GM12875 (cell line): Measurements from ENCODE around the gene KCNE5.
"Not testable (repeated sequence)": the region's sequence is repeated elsewhere in the genome, so short reads cannot be mapped to it uniquely, and the experiment has no call there.

Experiments
- H3K4me3 ChIP-seq: one replicate; pipeline ENCODE4 v1.5.1; 2011; ENCODE audit warnings: low read depth, low read length, control low read depth
- CTCF ChIP-seq: IDR thresholded peaks from 2 replicates; pipeline ENCODE4 v1.5.1; 2011; ENCODE audit warnings: low read depth, mild to moderate bottlenecking, control low read depth, inconsistent platforms, low read length, moderate library complexity, borderline replicate concordance; ENCODE audit not compliant: insufficient read depth

Gene KCNE5, protein sequence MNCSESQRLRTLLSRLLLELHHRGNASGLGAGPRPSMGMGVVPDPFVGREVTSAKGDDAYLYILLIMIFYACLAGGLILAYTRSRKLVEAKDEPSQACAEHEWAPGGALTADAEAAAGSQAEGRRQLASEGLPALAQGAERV

DNA sequence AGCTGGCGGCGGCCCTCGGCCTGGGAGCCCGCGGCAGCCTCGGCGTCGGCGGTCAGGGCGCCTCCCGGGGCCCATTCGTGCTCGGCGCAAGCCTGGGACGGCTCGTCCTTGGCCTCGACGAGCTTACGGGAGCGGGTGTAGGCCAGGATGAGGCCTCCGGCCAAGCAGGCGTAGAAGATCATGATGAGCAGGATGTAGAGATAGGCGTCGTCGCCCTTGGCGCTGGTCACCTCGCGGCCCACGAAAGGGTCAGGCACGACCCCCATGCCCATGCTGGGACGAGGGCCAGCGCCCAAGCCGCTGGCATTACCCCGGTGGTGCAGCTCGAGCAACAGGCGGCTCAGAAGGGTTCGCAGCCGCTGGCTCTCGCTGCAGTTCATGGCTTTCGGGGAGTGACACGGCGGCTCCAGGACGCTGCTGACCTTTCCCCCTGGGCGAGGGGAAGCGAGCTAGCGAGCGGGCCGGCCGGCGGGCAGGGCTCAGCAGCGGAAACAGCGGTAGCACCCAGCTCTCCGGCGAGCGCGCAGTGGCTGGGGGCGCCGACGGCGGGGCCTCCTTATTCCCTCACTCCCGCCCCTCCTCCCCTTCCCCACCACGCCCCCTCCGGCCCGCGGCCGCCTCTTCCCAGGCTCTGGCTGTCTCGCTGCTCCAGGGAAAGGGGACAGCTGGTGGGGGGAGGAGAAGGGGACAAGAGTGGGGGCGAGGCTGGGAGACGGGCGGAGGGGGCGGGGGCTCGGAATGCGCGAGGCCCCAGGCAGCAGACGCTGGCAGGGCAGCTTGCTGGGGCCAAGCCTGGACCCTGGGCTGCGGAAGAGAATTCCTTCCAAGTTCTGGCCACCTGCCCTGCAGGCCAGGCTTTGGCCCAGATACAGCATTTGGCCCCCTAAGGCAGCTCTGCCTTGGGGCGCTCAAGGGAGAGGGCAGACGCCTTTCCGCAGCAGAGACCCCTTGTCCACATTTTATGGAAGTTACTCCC, at the start of gene KCNE5:
Gene KCNE5, minus strand, starts transcription at position 532 of the 976 bp plus-strand sequence. Its CDS starts 152 bp downstream, at position 380.
- H3K4me3 ChIP-seq = no peak within 1 kb of the TSS
- TF ChIP-seq CTCF = no peak

- no peak for TF ChIP-seq CTCF
- H3K4me3 ChIP-seq = no peak overlapping the region
Observed at GRCh38 chrX:109672239-109672638, 47.3 kb upstream of the KCNE5 start.

DNA sequence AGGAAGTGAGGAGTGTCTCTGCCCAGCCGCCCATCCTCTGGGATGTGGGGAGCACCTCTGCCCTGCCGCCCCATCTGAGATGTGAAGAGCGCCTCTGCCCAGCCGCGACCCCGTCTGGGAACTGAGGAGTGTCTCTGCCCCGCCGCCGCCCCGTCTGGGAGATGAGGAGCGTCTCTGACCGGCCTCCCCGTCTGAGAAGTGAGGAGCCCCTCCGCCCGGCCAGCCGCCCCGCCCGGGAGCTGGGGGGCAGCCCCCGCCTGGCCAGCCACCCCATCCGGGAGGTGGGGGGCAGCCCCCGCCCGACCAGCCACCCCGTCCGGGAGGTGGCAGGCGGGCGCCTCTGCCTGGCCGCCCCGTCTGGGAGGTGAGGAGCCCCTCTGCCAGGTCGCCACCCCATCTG, 46.2 kb upstream of the KCNE5 start:
- H3K4me3 ChIP-seq = not testable (repeated sequence)

DNA sequence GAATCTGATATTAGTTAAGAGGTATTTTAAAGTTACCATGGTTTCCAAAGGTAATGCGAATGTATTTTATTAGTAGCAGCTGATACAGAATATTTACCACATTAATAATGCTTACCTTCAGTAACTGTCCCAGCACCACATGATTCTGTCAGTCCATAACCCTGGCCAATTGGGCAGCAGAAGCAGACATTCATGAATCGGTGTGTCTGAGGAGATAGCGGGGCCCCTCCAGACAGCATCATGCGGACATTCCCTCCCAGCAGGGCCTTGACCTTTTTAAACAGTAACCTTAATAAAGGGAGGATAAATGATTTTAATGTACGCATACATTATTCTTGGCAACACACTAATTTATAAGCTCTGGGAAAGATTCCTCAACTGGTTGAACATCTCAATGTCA, 43.0 kb upstream of the KCNE5 start:
- no peak for TF ChIP-seq CTCF

DNA sequence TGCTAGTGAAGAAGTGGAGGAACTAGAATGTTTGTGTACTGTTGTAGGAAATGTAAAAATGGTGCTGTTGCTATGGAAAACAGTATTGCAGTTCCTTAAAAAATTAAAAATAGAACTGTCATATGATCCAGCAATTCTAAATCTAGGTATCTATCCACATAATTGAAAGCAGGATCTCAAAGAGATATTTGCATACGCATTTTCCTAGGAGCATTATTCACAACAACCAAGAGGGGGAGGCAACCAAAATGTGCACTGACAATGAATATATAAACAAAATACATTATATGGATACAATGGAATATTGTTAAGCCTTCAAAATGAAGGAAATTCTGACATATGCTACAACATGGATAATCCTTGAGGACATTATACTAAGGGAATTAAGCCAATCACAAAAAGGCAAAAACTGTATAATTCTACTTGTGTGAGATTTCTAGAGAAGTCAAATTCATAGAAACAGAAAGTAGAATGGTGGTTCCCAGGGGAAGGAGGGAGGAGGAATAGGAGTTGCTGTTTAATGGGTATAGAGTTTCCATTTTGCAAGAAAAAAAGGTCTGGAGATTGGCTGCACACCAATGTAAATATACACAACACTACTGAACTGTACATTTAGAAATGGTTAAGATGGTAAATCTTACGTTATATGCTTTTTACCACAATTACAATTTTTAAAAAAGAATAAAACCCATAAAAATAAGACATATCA, 35.6 kb upstream of the KCNE5 start:
- no peak for TF ChIP-seq CTCF
- H3K4me3 ChIP-seq = no peak overlapping the region

More for the DNA sequence above, 43.0 kb upstream of the KCNE5 start:
- no peak overlapping the region for H3K4me3 ChIP-seq

- no peak for TF ChIP-seq CTCF
- no peak overlapping the region for H3K4me3 ChIP-seq
Observed at GRCh38 chrX:109658391-109658790, 33.4 kb upstream of the KCNE5 start.

GRCh38 chrX:109657364-109657763, 32.4 kb upstream of the KCNE5 start:
- H3K4me3 ChIP-seq = not testable (repeated sequence)

DNA sequence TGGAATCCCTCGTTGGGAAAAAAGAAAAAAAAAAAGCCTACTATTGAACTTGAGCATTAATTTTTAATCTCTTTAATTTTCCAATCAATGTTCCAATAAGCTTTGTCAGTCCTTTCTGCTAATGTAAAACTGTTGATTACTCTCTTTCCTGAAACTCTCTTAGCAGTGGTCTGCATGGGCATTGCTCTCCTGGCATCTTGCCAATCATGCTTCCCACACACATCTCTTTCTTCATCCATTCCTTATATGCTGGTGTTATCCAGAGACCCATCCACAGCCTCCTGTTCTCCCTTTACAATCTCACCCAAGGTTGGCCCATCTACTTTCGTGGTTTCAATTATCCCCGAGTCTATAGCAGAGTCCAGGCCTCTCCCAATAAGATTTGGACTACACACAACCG, 31.8 kb upstream of the KCNE5 start:
- no peak overlapping the region for H3K4me3 ChIP-seq
- no peak for TF ChIP-seq CTCF
